GM12801 (cell line): ENCODE results near the gene UTP4.

Experiments
- CTCF ChIP-seq: IDR thresholded peaks from one replicate; pipeline ENCODE4 v1.5.1; 2011; ENCODE audit warnings: control low read depth; ENCODE audit not compliant: insufficient read length; ENCODE audit errors: extremely low read depth

Gene UTP4

GRCh38 chr16:69132424-69133252 lies at the start of gene UTP4, which contains the start of gene CHTF8:
Gene UTP4, plus strand, starts transcription at chr16:69132649. Its CDS starts 811 bp downstream, at chr16:69133460.
Gene CHTF8, minus strand, starts transcription at chr16:69132588. Its CDS starts 11,130 bp downstream, at chr16:69121458.
- no peak for TF ChIP-seq CTCF

- TF ChIP-seq CTCF, result no peak
Observed at GRCh38 chr16:69083306-69083941, 49.0 kb upstream of the UTP4 start.

GRCh38 chr16:69084289-69084688 lies 48.2 kb upstream of the UTP4 start:
- TF ChIP-seq CTCF, result no peak

GRCh38 chr16:69085032-69085695 lies 47.3 kb upstream of the UTP4 start:
- no peak for TF ChIP-seq CTCF

GRCh38 chr16:69087161-69087581 lies 45.3 kb upstream of the UTP4 start:
- TF ChIP-seq CTCF, result no peak

DNA sequence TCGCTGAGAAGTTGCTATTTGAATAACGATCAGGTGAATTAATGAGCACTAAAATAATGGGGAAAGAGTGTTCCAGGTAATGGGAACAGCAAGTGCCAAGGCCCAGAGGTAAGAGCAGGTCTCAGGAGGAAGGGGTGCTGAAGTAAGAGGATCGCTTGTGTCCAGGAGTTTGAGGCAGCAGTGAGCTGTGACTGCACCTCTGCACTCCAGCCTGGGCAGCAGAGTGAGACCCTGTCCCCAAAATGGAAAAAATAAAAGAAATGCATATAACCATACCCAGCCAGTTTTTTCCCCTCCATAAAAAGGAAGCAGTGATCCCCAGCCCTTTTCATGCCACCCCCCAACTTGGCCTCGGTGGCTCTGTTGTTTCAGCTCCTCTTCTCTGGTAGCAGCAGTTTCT lies 43.8 kb upstream of the UTP4 start:
- no peak for TF ChIP-seq CTCF
